HEK293 (cell line): Measurements from ENCODE around the gene MAN2A2.

Experiments
- BCL11A ChIP-seq: fragments of 450-650 bp; formaldehyde crosslinking; IDR thresholded peaks from 2 replicates; pipeline ENCODE4 v1.5.1; 2016; ENCODE audit warnings: low read depth, missing biosample characterization, missing genetic modification characterization
- KLF8 ChIP-seq: fragments of 450-650 bp; formaldehyde crosslinking; IDR thresholded peaks from 2 replicates; pipeline ENCODE4 v1.5.1; 2016; ENCODE audit warnings: missing biosample characterization, missing genetic modification characterization
- MEIS1 ChIP-seq: sonication (generic); formaldehyde crosslinking; IDR thresholded peaks from 2 replicates; pipeline ENCODE4 v1.8.1; 2022; ENCODE audit warnings: missing genetic modification reagents, mild to moderate bottlenecking, borderline replicate concordance
- PRDM10 ChIP-seq: fragments of 450-650 bp; formaldehyde crosslinking; IDR thresholded peaks from 2 replicates; pipeline ENCODE4 v1.5.1; 2016; ENCODE audit warnings: missing biosample characterization, missing genetic modification characterization
- SCRT2 ChIP-seq: fragments of 450-650 bp; formaldehyde crosslinking; IDR thresholded peaks from 2 replicates; pipeline ENCODE4 v1.5.1; 2016; ENCODE audit warnings: missing biosample characterization, missing genetic modification characterization
- ZBTB1 ChIP-seq: fragments of 450-650 bp; formaldehyde crosslinking; IDR thresholded peaks from 2 replicates; pipeline ENCODE4 v1.5.1; 2016; ENCODE audit warnings: missing biosample characterization, missing genetic modification characterization
- ZNF140 ChIP-seq: fragments of 450-650 bp; formaldehyde crosslinking; IDR thresholded peaks from 2 replicates; pipeline ENCODE4 v1.5.1; 2016; ENCODE audit warnings: missing biosample characterization, missing genetic modification characterization
- ZNF146 ChIP-seq: fragments of 450-650 bp; formaldehyde crosslinking; IDR thresholded peaks from 2 replicates; pipeline ENCODE4 v1.5.1; 2016; ENCODE audit warnings: missing biosample characterization, missing genetic modification characterization
- ZNF155 ChIP-seq: fragments of 450-650 bp; formaldehyde crosslinking; IDR thresholded peaks from 2 replicates; pipeline ENCODE4 v1.5.1; 2016; ENCODE audit warnings: missing biosample characterization, missing genetic modification characterization
- ZNF174 ChIP-seq: fragments of 450-650 bp; formaldehyde crosslinking; IDR thresholded peaks from 2 replicates; pipeline ENCODE4 v1.5.0; 2017; ENCODE audit warnings: missing biosample characterization, mild to moderate bottlenecking, missing genetic modification characterization
- ZNF239 ChIP-seq: fragments of 450-650 bp; formaldehyde crosslinking; IDR thresholded peaks from 2 replicates; pipeline ENCODE4 v1.5.1; 2016; ENCODE audit warnings: missing biosample characterization, missing genetic modification characterization
- ZNF433 ChIP-seq: fragments of 450-650 bp; formaldehyde crosslinking; IDR thresholded peaks from 2 replicates; pipeline ENCODE4 v1.5.1; 2016; ENCODE audit warnings: missing biosample characterization, missing genetic modification characterization, low read depth
- ZNF501 ChIP-seq: fragments of 450-650 bp; formaldehyde crosslinking; IDR thresholded peaks from 2 replicates; pipeline ENCODE4 v1.5.1; 2016; ENCODE audit warnings: missing biosample characterization, missing genetic modification characterization
- ZNF514 ChIP-seq: fragments of 450-650 bp; formaldehyde crosslinking; IDR thresholded peaks from 2 replicates; pipeline ENCODE4 v1.5.1; 2016; ENCODE audit warnings: missing biosample characterization, missing genetic modification characterization
- ZNF548 ChIP-seq: fragments of 450-650 bp; formaldehyde crosslinking; IDR thresholded peaks from 2 replicates; pipeline ENCODE4 v1.5.1; 2016; ENCODE audit warnings: missing biosample characterization, missing genetic modification characterization
- ZNF571 ChIP-seq: fragments of 450-650 bp; formaldehyde crosslinking; IDR thresholded peaks from 2 replicates; pipeline ENCODE4 v1.5.0; 2017; ENCODE audit warnings: missing biosample characterization, missing genetic modification characterization
- ZNF621 ChIP-seq: fragments of 450-650 bp; formaldehyde crosslinking; IDR thresholded peaks from 2 replicates; pipeline ENCODE4 v1.5.1; 2017; ENCODE audit warnings: missing biosample characterization, missing genetic modification characterization
- ZNF624 ChIP-seq: fragments of 450-650 bp; formaldehyde crosslinking; IDR thresholded peaks from 2 replicates; pipeline ENCODE4 v1.5.1; 2017; ENCODE audit warnings: missing biosample characterization, missing genetic modification characterization
- ZNF629 ChIP-seq: fragments of 450-650 bp; formaldehyde crosslinking; IDR thresholded peaks from 2 replicates; pipeline ENCODE4 v1.5.1; 2017; ENCODE audit warnings: missing biosample characterization, missing genetic modification characterization
- ZNF654 ChIP-seq: fragments of 450-650 bp; formaldehyde crosslinking; IDR thresholded peaks from 2 replicates; pipeline ENCODE4 v1.5.1; 2016; ENCODE audit warnings: low read depth, missing biosample characterization, missing genetic modification characterization
- ZNF785 ChIP-seq: fragments of 450-650 bp; formaldehyde crosslinking; IDR thresholded peaks from 2 replicates; pipeline ENCODE4 v1.5.1; 2016; ENCODE audit warnings: missing biosample characterization, missing genetic modification characterization
- ZNF837 ChIP-seq: fragments of 450-650 bp; formaldehyde crosslinking; IDR thresholded peaks from 2 replicates; pipeline ENCODE4 v1.5.1; 2016; ENCODE audit warnings: missing biosample characterization, missing genetic modification characterization
- ZXDB ChIP-seq: fragments of 450-650 bp; formaldehyde crosslinking; IDR thresholded peaks from 2 replicates; pipeline ENCODE4 v1.5.1; 2016; ENCODE audit warnings: missing biosample characterization, missing genetic modification characterization
- TF ChIP-seq, protein P1 (sequence below): fragments of 450-650 bp; formaldehyde crosslinking; IDR thresholded peaks from 2 replicates; pipeline ENCODE4; 2016; ENCODE audit warnings: missing biosample characterization, missing genetic modification characterization
- TF ChIP-seq, protein P2 (sequence below): fragments of 450-650 bp; IDR thresholded peaks from 2 replicates; pipeline ENCODE4 v1.5.1; 2018; ENCODE audit warnings: missing biosample characterization, mild to moderate bottlenecking, missing genetic modification characterization
- TF ChIP-seq, protein P3 (sequence below): fragments of 450-650 bp; formaldehyde crosslinking; IDR thresholded peaks from 2 replicates; pipeline ENCODE4 v1.5.1; 2016; ENCODE audit warnings: missing biosample characterization, missing genetic modification characterization, borderline replicate concordance
- TF ChIP-seq, protein P4 (sequence below): fragments of 450-650 bp; formaldehyde crosslinking; IDR thresholded peaks from 2 replicates; pipeline ENCODE4 v1.5.1; 2016; ENCODE audit warnings: missing biosample characterization, missing genetic modification characterization, borderline replicate concordance
- TF ChIP-seq, protein P5 (sequence below): sonication (generic); formaldehyde crosslinking; IDR thresholded peaks from 2 replicates; pipeline ENCODE4 v1.8.1; 2022; ENCODE audit warnings: mild to moderate bottlenecking, moderate library complexity, missing genetic modification reagents

MAN2A2 gene

DNA sequence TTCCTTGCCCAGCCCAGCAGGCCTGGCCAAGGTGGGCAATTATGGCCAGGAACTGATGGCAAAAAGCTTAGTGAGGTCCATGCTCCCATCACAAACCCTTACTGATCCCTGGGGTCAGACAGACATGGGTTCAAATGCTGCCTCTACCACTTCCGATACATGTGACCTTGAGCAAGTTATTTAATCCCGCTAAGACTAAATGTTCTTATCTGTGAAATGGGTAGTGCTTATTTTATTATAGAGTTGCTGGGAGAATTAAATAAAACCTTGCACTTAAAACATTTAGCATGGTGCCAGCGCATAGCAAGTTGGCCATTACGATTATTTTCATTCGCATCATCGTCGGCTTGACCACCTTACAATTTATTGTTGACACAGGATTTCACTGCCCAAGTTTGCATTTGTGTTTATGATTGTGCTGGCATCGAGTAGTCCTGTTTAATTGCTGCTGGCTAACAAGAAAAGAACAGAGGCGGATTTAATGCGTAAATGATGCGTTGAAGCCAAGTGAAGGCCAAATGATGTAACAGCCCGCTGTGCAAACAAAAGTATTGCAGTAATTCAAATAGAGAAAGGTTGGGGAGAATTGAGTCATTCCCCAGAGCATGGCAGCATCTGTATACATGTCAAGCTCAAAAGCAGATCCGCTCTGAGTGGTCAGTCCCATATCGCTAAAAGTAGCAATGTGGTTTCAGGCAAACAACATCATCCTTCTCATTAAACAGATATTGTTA lies 42.0 kb upstream of the MAN2A2 start (continued):
- peak; percentile 35; the same call in 1 of the 2 replicates for TF ChIP-seq KLF8 (tag by site-specific recombination)
- peak; percentile 65 for TF ChIP-seq PRDM10 (tag by site-specific recombination)
- no peak for TF ChIP-seq ZNF837 (tag by site-specific recombination)
- TF ChIP-seq, protein P1, sequence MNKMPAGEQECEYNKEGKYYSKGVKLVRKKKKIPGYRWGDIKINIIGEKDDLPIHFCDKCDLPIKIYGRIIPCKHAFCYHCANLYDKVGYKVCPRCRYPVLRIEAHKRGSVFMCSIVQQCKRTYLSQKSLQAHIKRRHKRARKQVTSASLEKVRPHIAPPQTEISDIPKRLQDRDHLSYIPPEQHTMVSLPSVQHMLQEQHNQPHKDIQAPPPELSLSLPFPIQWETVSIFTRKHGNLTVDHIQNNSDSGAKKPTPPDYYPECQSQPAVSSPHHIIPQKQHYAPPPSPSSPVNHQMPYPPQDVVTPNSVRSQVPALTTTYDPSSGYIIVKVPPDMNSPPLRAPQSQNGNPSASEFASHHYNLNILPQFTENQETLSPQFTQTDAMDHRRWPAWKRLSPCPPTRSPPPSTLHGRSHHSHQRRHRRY (tag by site-specific recombination) = no peak
- no peak for TF ChIP-seq ZNF155
- TF ChIP-seq, protein P2, sequence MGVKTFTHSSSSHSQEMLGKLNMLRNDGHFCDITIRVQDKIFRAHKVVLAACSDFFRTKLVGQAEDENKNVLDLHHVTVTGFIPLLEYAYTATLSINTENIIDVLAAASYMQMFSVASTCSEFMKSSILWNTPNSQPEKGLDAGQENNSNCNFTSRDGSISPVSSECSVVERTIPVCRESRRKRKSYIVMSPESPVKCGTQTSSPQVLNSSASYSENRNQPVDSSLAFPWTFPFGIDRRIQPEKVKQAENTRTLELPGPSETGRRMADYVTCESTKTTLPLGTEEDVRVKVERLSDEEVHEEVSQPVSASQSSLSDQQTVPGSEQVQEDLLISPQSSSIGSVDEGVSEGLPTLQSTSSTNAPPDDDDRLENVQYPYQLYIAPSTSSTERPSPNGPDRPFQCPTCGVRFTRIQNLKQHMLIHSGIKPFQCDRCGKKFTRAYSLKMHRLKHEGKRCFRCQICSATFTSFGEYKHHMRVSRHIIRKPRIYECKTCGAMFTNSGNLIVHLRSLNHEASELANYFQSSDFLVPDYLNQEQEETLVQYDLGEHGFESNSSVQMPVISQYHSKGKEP (tag by site-specific recombination) = peak; percentile 99
- no peak for TF ChIP-seq ZNF621
- TF ChIP-seq ZNF501 (tag by site-specific recombination) = no peak
- TF ChIP-seq, protein P3, sequence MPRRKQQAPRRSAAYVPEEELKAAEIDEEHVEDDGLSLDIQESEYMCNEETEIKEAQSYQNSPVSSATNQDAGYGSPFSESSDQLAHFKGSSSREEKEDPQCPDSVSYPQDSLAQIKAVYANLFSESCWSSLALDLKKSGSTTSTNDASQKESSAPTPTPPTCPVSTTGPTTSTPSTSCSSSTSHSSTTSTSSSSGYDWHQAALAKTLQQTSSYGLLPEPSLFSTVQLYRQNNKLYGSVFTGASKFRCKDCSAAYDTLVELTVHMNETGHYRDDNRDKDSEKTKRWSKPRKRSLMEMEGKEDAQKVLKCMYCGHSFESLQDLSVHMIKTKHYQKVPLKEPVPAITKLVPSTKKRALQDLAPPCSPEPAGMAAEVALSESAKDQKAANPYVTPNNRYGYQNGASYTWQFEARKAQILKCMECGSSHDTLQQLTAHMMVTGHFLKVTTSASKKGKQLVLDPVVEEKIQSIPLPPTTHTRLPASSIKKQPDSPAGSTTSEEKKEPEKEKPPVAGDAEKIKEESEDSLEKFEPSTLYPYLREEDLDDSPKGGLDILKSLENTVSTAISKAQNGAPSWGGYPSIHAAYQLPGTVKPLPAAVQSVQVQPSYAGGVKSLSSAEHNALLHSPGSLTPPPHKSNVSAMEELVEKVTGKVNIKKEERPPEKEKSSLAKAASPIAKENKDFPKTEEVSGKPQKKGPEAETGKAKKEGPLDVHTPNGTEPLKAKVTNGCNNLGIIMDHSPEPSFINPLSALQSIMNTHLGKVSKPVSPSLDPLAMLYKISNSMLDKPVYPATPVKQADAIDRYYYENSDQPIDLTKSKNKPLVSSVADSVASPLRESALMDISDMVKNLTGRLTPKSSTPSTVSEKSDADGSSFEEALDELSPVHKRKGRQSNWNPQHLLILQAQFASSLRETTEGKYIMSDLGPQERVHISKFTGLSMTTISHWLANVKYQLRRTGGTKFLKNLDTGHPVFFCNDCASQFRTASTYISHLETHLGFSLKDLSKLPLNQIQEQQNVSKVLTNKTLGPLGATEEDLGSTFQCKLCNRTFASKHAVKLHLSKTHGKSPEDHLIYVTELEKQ (tag by site-specific recombination) = peak; percentile 82
- no peak for TF ChIP-seq ZNF548 (tag by site-specific recombination)
- no peak for TF ChIP-seq ZXDB (tag by site-specific recombination)
- peak; percentile 81; the same call in 1 of the 2 replicates for TF ChIP-seq ZBTB1 (tag by site-specific recombination)
- TF ChIP-seq ZNF239 (tag by site-specific recombination) = no peak
- 0 out of 2 replicates have a peak, but pooled peaks have one; percentile 16 for TF ChIP-seq BCL11A (tag by site-specific recombination)
- no peak for TF ChIP-seq SCRT2 (tag by site-specific recombination)
- peak; percentile 95 for TF ChIP-seq ZNF629 (tag by site-specific recombination)
- TF ChIP-seq MEIS1 (CRISPR knock-in tag) = no peak
- TF ChIP-seq ZNF433 (tag by site-specific recombination) = no peak
- no peak for TF ChIP-seq ZNF571 (tag by site-specific recombination)
- TF ChIP-seq ZNF174 (tag by site-specific recombination) = no peak
- no peak for TF ChIP-seq ZNF140 (tag by site-specific recombination)
- TF ChIP-seq ZNF624 (tag by site-specific recombination) = no peak
- no peak for TF ChIP-seq ZNF514 (tag by site-specific recombination)
- TF ChIP-seq, protein P4, sequence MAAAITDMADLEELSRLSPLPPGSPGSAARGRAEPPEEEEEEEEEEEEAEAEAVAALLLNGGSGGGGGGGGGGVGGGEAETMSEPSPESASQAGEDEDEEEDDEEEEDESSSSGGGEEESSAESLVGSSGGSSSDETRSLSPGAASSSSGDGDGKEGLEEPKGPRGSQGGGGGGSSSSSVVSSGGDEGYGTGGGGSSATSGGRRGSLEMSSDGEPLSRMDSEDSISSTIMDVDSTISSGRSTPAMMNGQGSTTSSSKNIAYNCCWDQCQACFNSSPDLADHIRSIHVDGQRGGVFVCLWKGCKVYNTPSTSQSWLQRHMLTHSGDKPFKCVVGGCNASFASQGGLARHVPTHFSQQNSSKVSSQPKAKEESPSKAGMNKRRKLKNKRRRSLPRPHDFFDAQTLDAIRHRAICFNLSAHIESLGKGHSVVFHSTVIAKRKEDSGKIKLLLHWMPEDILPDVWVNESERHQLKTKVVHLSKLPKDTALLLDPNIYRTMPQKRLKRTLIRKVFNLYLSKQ (tag by site-specific recombination) = no peak
- TF ChIP-seq, protein P5, sequence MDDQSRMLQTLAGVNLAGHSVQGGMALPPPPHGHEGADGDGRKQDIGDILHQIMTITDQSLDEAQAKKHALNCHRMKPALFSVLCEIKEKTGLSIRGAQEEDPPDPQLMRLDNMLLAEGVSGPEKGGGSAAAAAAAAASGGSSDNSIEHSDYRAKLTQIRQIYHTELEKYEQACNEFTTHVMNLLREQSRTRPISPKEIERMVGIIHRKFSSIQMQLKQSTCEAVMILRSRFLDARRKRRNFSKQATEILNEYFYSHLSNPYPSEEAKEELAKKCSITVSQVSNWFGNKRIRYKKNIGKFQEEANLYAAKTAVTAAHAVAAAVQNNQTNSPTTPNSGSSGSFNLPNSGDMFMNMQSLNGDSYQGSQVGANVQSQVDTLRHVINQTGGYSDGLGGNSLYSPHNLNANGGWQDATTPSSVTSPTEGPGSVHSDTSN (CRISPR knock-in tag) = no peak
- TF ChIP-seq ZNF146 (tag by site-specific recombination) = no peak
- TF ChIP-seq ZNF654 (tag by site-specific recombination) = no peak
- TF ChIP-seq ZNF785 = no peak
